ENCODE data around the gene IRX4. TPM values are rescaled to one million over a fixed set of nuclear protein-coding genes. Genes with fewer than 3 reads are reported as not detected.

IRX4 gene
- 0.72 TPM in 1 of 2 replicates, not detected in the other for total RNA-seq

DNA sequence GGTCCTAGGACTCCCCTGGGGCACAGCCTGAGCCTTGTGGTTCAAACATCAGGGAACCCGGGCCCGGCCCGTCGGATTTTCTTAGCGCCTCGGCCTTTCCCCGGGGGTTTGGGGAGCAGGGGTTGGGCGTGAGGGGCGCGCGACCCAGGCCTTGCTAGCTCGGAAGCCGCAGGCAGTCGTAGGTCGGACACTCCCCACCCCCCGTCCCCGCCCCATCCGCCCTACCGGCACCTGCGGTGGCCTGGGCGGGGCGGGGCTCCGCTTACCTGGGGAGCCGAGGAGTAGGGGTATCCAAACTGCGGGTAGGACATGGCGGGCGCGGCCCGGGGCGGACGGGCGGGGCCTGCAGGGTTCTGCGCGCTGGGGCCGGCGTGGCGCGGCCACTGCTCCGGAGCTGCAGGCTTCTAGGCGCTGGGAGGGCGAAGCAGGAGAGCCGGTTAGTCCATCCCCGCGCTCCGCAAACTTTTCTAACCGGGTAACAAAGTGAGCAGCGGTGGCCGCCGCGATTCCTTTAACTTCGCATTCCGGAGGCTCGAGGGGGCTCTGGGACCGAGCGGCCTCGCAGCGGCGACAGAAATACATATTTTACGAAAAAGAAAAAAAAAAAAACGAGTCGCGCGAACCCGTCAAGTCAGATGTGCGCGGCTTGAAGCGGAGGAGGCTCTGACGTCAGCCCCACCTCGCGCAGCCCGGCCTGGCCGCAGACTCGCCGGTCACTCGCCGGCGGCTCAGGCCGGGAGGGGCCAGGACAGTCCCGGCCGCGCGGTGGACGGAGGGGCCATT is at the start of gene IRX4:
Gene IRX4 (minus strand): TSS at position 589 of the 783 bp plus-strand sequence. CDS start 278 bp downstream, at position 311.
- no peak for DNase-seq (ENCODE audit: low read depth)
- TF ChIP-seq, protein P1, sequence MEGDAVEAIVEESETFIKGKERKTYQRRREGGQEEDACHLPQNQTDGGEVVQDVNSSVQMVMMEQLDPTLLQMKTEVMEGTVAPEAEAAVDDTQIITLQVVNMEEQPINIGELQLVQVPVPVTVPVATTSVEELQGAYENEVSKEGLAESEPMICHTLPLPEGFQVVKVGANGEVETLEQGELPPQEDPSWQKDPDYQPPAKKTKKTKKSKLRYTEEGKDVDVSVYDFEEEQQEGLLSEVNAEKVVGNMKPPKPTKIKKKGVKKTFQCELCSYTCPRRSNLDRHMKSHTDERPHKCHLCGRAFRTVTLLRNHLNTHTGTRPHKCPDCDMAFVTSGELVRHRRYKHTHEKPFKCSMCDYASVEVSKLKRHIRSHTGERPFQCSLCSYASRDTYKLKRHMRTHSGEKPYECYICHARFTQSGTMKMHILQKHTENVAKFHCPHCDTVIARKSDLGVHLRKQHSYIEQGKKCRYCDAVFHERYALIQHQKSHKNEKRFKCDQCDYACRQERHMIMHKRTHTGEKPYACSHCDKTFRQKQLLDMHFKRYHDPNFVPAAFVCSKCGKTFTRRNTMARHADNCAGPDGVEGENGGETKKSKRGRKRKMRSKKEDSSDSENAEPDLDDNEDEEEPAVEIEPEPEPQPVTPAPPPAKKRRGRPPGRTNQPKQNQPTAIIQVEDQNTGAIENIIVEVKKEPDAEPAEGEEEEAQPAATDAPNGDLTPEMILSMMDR (conservative IDR thresholded peaks at IDR 0.05; ENCODE audit: low read depth, low read length), result no peak
- no peak within 1 kb of the TSS for H3K4me3 ChIP-seq (ENCODE audit: low read depth, low read length)

DNA sequence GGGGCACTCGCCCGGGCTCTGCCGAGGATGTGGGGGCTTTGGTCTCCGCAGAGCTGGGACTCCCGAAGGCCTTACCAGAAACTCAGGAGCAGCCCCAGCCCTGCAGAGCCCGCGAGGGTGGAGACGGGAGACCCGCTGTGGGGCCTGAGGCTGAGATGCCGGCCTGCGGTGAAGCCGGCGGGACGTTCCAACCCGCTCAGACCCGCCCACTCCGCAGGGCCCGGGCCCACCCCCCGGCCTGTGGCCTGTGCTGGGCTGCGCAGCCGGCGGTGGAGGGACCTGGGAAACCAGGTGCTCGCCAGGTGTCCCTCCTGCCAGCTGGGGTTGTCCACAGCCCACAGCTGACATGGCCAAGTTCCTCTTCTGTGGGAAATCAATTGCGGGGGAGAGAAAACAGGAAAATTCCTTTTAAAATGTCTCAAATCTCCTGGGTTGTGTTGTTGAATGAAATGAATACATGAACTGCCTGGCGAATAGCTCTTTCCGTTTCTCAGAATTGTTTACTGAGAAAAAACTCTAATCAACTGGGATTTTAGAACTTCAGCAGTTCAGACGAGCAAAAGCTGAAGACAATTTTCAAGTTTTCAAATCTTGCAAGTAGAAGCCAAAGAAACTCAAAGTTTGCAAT is 49.0 kb upstream of the IRX4 start:
- DNase-seq (ENCODE audit: low read depth), result no peak
- TF ChIP-seq, protein P1 (conservative IDR thresholded peaks at IDR 0.05; ENCODE audit: low read depth, low read length), result no peak
- no peak overlapping the region for H3K4me3 ChIP-seq (ENCODE audit: low read depth, low read length)

DNA sequence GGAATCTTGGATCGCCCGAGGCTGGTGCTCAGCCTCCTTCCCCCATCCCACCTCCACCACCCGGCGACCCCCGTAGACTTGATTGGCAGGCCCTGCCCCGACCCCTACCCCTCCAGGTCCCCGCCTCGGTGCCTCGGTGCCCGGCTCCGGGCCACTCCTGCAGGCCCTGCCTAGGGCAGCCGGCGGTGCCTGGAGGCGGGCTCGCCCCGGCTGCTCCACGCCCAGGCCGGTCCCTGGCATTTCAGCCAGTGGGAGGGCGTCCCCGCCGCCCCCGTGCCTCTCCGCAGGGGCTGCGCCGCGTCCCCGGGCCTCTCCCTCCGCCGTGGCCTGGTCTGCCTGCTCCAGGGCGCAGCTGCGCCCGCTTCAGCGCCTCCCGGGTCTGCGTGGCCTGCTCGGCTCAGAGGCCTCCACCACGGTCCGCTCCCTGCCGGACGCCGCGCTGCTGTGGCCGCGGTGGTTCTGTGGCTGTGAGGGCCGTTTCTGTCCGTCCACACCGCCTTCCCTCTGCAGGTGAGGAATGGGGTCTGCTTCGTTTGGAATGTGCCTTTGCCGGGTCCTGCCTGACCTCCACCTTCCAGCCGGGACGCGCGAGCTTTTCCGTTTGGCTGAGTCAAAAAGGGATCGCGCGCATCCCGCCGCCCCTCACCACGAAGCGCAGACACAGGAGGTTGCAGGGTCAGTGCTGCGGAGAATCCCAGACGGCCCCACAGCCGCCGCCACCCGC is 48.3 kb upstream of the IRX4 start:
- TF ChIP-seq, protein P1 (conservative IDR thresholded peaks at IDR 0.05; ENCODE audit: low read depth, low read length), result no peak
- no peak overlapping the region for H3K4me3 ChIP-seq (ENCODE audit: low read depth, low read length)
- DNase-seq (ENCODE audit: low read depth), result no peak

DNA sequence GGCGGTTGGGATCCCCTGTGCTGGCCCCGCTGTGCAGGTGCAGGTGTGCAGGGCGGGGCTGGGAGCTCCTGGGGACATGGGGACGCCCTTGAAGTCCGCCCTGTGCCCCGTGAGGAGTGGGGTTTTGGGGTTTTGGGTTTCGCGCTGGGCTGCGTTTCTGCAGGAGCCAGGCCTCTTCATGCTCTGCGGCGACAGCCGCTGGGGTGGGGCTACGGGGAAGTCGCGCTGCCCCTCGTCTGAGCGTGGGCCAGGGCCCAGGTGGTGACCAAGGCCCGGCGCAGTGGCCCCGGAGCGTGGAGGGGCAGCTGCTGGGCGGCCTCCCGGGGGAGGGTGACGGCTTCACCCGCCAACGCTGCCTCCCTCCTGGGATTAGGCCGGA is 47.8 kb upstream of the IRX4 start:
- DNase-seq (ENCODE audit: low read depth), result no peak
- TF ChIP-seq, protein P1 (conservative IDR thresholded peaks at IDR 0.05; ENCODE audit: low read depth, low read length), result no peak
- H3K4me3 ChIP-seq (ENCODE audit: low read depth, low read length), result no peak overlapping the region

DNA sequence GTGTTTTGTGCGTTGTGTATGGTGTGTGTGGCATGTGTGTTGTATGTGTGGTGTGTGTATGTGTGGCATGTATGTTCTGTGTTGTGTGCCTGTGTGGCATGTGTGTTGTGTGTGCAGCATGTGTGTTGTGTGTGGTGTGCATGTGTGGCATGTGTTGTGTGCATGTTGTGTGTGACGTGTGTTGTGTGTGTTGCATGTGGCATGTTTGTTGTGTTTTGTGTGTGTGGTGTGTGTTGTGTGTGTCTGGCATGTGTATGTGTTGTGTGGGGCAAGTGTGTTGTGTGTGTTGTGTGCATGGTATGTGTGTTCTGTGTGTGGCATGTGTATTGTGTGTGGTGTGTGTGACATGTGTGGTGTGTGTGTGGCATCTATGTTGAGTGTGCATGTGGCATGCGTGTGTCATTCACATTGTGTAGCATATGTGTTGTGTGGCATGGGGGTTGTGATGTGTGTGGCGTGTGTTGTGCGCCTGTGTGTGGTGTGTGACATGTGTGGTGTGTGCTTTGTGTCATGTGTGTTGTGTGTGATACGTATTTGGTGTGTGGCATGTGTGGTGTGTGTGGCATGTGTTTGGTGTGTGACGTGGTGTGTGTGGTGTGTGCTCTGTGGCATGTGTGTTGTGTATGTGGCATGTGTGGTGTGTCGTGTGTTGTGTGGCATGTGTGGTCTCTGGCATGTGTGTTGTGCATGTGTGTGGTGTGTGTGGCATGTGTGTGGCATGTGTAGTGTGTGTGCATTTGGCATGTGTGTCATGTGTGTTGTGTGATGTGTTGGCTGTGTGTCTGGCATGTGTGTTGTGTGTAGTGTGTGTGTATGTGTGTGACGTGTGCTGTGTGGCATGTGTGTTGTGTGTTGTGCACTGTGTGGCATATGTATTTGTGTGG is 46.6 kb upstream of the IRX4 start:
- H3K4me3 ChIP-seq (ENCODE audit: low read depth, low read length), result no peak overlapping the region
- TF ChIP-seq, protein P1 (conservative IDR thresholded peaks at IDR 0.05; ENCODE audit: low read depth, low read length), result no peak
- no peak for DNase-seq (ENCODE audit: low read depth)

Measured in epithelial cell of proximal tubule (primary cell).